HepG2 (cell line): ENCODE measurements around the gene VCL. TPM values are rescaled to one million over a fixed set of nuclear protein-coding genes. Genes with fewer than 3 reads are reported as not detected.

Experiments used
- ATAC-seq: fragments of 200-7000 bp; cut with Tn5 transposase; 3 replicates; pipeline ENCODE4 v1.9.1; 2020; ENCODE audit warnings: mild to moderate bottlenecking, moderate library complexity
- BruUV-seq: library from RNA; stranded (reverse); fragments of 400-500 nt; replicated peaks from 2 replicates; lab custom pipeline; 2021; lab: Mats Ljungman, UMichigan
- CTCF ChIA-PET: fragments of 300-600 bp; formaldehyde crosslinking; extraction: SDS; loops from one replicate; lab custom pipeline; 2021; ENCODE audit warnings: low total read pairs, inconsistent platforms, low intra/inter-chr PET ratio; lab: Yijun Ruan, JAX
- POLR2A ChIA-PET: fragments of 350-600 bp; sonication (Branson Sonifier 250); formaldehyde crosslinking; loops from one replicate; lab custom pipeline; 2020; ENCODE audit warnings: antibody characterized with exemption, inconsistent platforms; lab: Yijun Ruan, JAX
- DNase-seq: peaks from one replicate; pipeline ENCODE4 v3.0.0-alpha.2; 2015; ENCODE audit warnings: low spot score
- FAIRE-seq: peaks from 3 replicates; lab custom pipeline; 2011; peaks lifted over from hg19 to GRCh38; lab: Jason Lieb, UNC
- H2AFZ ChIP-seq: one replicate; pipeline ENCODE4 v1.6.1; 2011; ENCODE audit warnings: low read length, inconsistent platforms
- H3K27ac ChIP-seq: fragments of 300-600 bp; 3 replicates; pipeline ENCODE4 v1.8.0; 2011; ENCODE audit warnings: mixed run types, mild to moderate bottlenecking, mixed read lengths, low read length, inconsistent platforms; ENCODE audit not compliant: insufficient read depth; ENCODE audit errors: extremely low read length
- H3K27me3 ChIP-seq, 2 experiments: fragments of 200-600 bp in 1 of 2; 2 replicates in 1 of 2; 3 replicates in 1 of 2; pipeline versions ENCODE4 v1.6.0 to v1.8.0; 2011; ENCODE audit warnings: low read length in 2 of 2, mild to moderate bottlenecking in 2 of 2, moderate library complexity in 2 of 2, inconsistent platforms in 1 of 2; ENCODE audit not compliant: insufficient read depth in 2 of 2, control insufficient read depth in 1 of 2
- H3K36me3 ChIP-seq, 2 experiments: fragments of 200-600 bp in 1 of 2; replicated peaks in 1 of 2; 2 replicates in 1 of 2; 3 replicates in 1 of 2; pipeline versions ENCODE4 v1.5.1 to v1.8.0; 2011; ENCODE audit warnings: low read length in 2 of 2, inconsistent platforms in 1 of 2; ENCODE audit not compliant: insufficient read depth in 2 of 2, control insufficient read depth in 1 of 2
- H3K4me1 ChIP-seq: 2 replicates; pipeline ENCODE4 v1.5.1; 2012; ENCODE audit warnings: low read length, inconsistent platforms; ENCODE audit not compliant: insufficient read depth
- H3K4me2 ChIP-seq: 2 replicates; pipeline ENCODE4 v1.6.0; 2011; ENCODE audit warnings: low read depth, low read length, inconsistent platforms
- H3K4me3 ChIP-seq, 3 experiments: fragments of 200-600 bp in 1 of 3; sonication (generic), shearing (Covaris generic) in 1 of 3; replicated peaks in 1 of 3; 2 replicates each; pipeline ENCODE4 v1.5.1; 2011 to 2016; ENCODE audit warnings: low read length in 3 of 3, inconsistent platforms in 2 of 3, low read depth in 2 of 3, mild to moderate bottlenecking in 2 of 3, control low read depth in 1 of 3, mixed read lengths in 1 of 3; ENCODE audit not compliant: insufficient read depth in 1 of 3
- H3K79me2 ChIP-seq: one replicate; pipeline ENCODE4 v1.6.1; 2011; ENCODE audit warnings: low read length, inconsistent platforms; ENCODE audit not compliant: insufficient read depth
- H3K9ac ChIP-seq: 2 replicates; pipeline ENCODE4 v1.6.0; 2011; ENCODE audit warnings: mild to moderate bottlenecking, low read depth, low read length, inconsistent platforms; ENCODE audit not compliant: insufficient read depth
- H3K9me3 ChIP-seq: 2 replicates; pipeline ENCODE4 v1.5.1; 2012; ENCODE audit warnings: mild to moderate bottlenecking, low read length
- H4K20me1 ChIP-seq: 2 replicates; pipeline ENCODE4 v1.6.0; 2011; ENCODE audit warnings: inconsistent platforms, mild to moderate bottlenecking, low read length, moderate library complexity; ENCODE audit not compliant: insufficient read depth
- ARNT2 ChIP-seq: sonication (generic); formaldehyde crosslinking; IDR thresholded peaks from 2 replicates; pipeline ENCODE4 v1.8.0; 2022; ENCODE audit warnings: mild to moderate bottlenecking, low read depth, missing genetic modification reagents, moderate library complexity
- CENPT ChIP-seq: sonication (generic); formaldehyde crosslinking; IDR thresholded peaks from 2 replicates; pipeline ENCODE4 v1.8.0; 2022; ENCODE audit warnings: low read depth, mild to moderate bottlenecking, moderate library complexity, missing genetic modification reagents
- GFI1 ChIP-seq: sonication (generic); formaldehyde crosslinking; IDR thresholded peaks from 2 replicates; pipeline ENCODE4 v1.5.0; 2020; ENCODE audit warnings: missing genetic modification reagents, mild to moderate bottlenecking, borderline replicate concordance
- GLMP ChIP-seq: sonication (generic); formaldehyde crosslinking; IDR thresholded peaks from 2 replicates; pipeline ENCODE4 v1.9.0; 2021; ENCODE audit warnings: missing genetic modification reagents, mild to moderate bottlenecking, borderline replicate concordance
- HNRNPLL ChIP-seq: fragments of 200-400 bp; formaldehyde crosslinking; IDR thresholded peaks from 2 replicates; pipeline ENCODE4 v1.6.1; 2017; ENCODE audit warnings: mild to moderate bottlenecking, low read depth, low read length; ENCODE audit not compliant: poor library complexity, severe bottlenecking
- HNRNPUL1 ChIP-seq: fragments of 200-400 bp; formaldehyde crosslinking; IDR thresholded peaks from 2 replicates; pipeline ENCODE4 v1.6.1; 2017; ENCODE audit warnings: low read depth, mild to moderate bottlenecking, low read length, moderate library complexity
- MBD4 ChIP-seq: IDR thresholded peaks from 2 replicates; pipeline ENCODE4 v1.6.1; 2012; ENCODE audit warnings: low read length, inconsistent platforms, borderline replicate concordance
- SETDB1 ChIP-seq: sonication (generic); formaldehyde crosslinking; IDR thresholded peaks from 2 replicates; pipeline ENCODE4 v1.5.1; 2020; ENCODE audit warnings: missing genetic modification reagents, mild to moderate bottlenecking, borderline replicate concordance
- SMAD1 ChIP-seq: sonication (generic); formaldehyde crosslinking; IDR thresholded peaks from 2 replicates; pipeline ENCODE4 v1.4.0; 2020; ENCODE audit warnings: missing genetic modification reagents, low read depth, mild to moderate bottlenecking, borderline replicate concordance
- SNAPC5 ChIP-seq: sonication (generic); formaldehyde crosslinking; IDR thresholded peaks from 2 replicates; pipeline ENCODE4 v1.8.1; 2023; ENCODE audit warnings: mild to moderate bottlenecking, missing genetic modification reagents, borderline replicate concordance
- TFDP2 ChIP-seq: sonication (generic); formaldehyde crosslinking; IDR thresholded peaks from 2 replicates; pipeline ENCODE4 v1.4.0; 2020; ENCODE audit warnings: missing genetic modification reagents
- U2AF1 ChIP-seq: fragments of 200-400 bp; formaldehyde crosslinking; optimal IDR thresholded peaks from 2 replicates; pipeline ENCODE3; 2017; ENCODE audit warnings: mild to moderate bottlenecking, low read depth, low read length
- ZNF337 ChIP-seq: sonication (generic); formaldehyde crosslinking; IDR thresholded peaks from 2 replicates; pipeline ENCODE4 v1.5.1; 2020; ENCODE audit warnings: missing genetic modification reagents, low read depth, mild to moderate bottlenecking, borderline replicate concordance
- ZNF354B ChIP-seq: sonication (generic); formaldehyde crosslinking; IDR thresholded peaks from 2 replicates; pipeline ENCODE4 v1.8.0; 2022; ENCODE audit warnings: mild to moderate bottlenecking, missing genetic modification reagents
- ZNF556 ChIP-seq: sonication (generic); formaldehyde crosslinking; IDR thresholded peaks from 2 replicates; pipeline ENCODE4 v1.4.0; 2020; ENCODE audit warnings: mild to moderate bottlenecking, missing genetic modification reagents, borderline replicate concordance
- ZNF615 ChIP-seq: sonication (generic); formaldehyde crosslinking; IDR thresholded peaks from 2 replicates; pipeline ENCODE4 v1.5.0; 2020; ENCODE audit warnings: mild to moderate bottlenecking, missing genetic modification reagents, borderline replicate concordance
- WGBS: methylation state at CpG from one replicate; pipeline ENCODE4 v1.1.6; 2017; ENCODE audit warnings: low lambda C conversion rate; 5-methylcytosine and 5-hydroxymethylcytosine counted together
- in situ Hi-C: cut with HindIII; loops from 2 replicates; pipeline ENCODE4 v1.10.0; 2017; ENCODE audit warnings: low pct_unique_long_range_greater_than_20kb; ENCODE audit not compliant: extremely low pct_ligation_motif_present
- intact Hi-C: fragments of 100-400 bp; cut with micrococcal nuclease; formaldehyde crosslinking; loops from one replicate; pipeline ENCODE4 v1.10.0; 2022; ENCODE audit not compliant: unreplicated experiment
- polyA plus RNA-seq, 8 experiments: library from polyadenylated mRNA; depleted of rRNA in 3 of 8; stranded (reverse) in 7 of 8; unstranded in 1 of 8; fragments of >200 nt; fragmentation: Illumina TruSeq in 4 of 8; extraction: Trizol in 4 of 8; gene quantifications; 2 replicates each; pipeline versions ENCODE4 v1.2.1 to v1.2.3, GENCODE V29; 2011 to 2016; ENCODE audit warnings: low read depth in 4 of 8, missing spikeins in 1 of 8, mixed read lengths in 1 of 8; ENCODE audit not compliant: insufficient read depth in 1 of 8
- total RNA-seq, 5 experiments: library from RNA; depleted of rRNA; stranded (reverse); fragments of >200 nt; fragmentation: Illumina TruSeq; extraction: Trizol; gene quantifications; 2 replicates each; pipeline ENCODE4 v1.2.3, GENCODE V29; 2016; ENCODE audit warnings: low read depth in 1 of 5

The VCL gene
- total and polyA plus RNA-seq, 2 of the 13 experiments (the other 11 are each of a cell fraction or from before 2014, with no cell fraction given) = 17.3 to 26.9 TPM

- CTCF ChIA-PET = no interaction called here
- no peak overlapping the region for H3K4me3 ChIP-seq
- no peak overlapping the region for H3K9ac ChIP-seq
- POLR2A ChIA-PET = no interaction called here
- no peak for FAIRE-seq
- H3K9me3 ChIP-seq = no peaks in the 10 kb centered on the region
- no peaks in the 10 kb centered on the region for H4K20me1 ChIP-seq
- TF ChIP-seq MBD4 (no peak), SNAPC5 (no peak), HNRNPLL (no peak), HNRNPUL1 (no peak), ZNF354B (CRISPR knock-in tag) (no peak), ARNT2 (CRISPR knock-in tag) (no peak)
- H3K4me1 ChIP-seq = 0 out of 2 replicates have a peak, but pooled peaks cover 6% of the 10 kb centered on the region
- no peak overlapping the region for H3K27ac ChIP-seq
- 48% methylated on average over 1 of the region's 1 CpG for WGBS
- no peaks in the 10 kb centered on the region for H3K36me3 ChIP-seq
- H3K79me2 ChIP-seq = no peaks in the 10 kb centered on the region
- no peak for DNase-seq
- BruUV-seq = no TSS peak
- ATAC-seq = no peak
- intact Hi-C loops = no loop called here
- no peaks in the 10 kb centered on the region for H3K27me3 ChIP-seq
- in situ Hi-C loops = no loop called here
- no peak overlapping the region for H3K4me2 ChIP-seq
- H2AFZ ChIP-seq = no peak overlapping the region
Observed at GRCh38 chr10:74035303-74035702, 37.4 kb downstream of the VCL start.

- H3K9ac ChIP-seq = no peak overlapping the region
- intact Hi-C loops (no loop called here), in situ Hi-C loops (no loop called here)
- FAIRE-seq (no peak), ATAC-seq (no peak), DNase-seq (no peak)
- BruUV-seq = no TSS peak
- no peak for TF ChIP-seq CENPT (CRISPR knock-in tag)
- no peak for TF ChIP-seq GLMP
- TF ChIP-seq SMAD1 = no peak
- TF ChIP-seq TFDP2 = no peak
- TF ChIP-seq ZNF615 (CRISPR knock-in tag) = no peak
- no peak for TF ChIP-seq ZNF337
- no peak for TF ChIP-seq SETDB1 (CRISPR knock-in tag)
- no peak for TF ChIP-seq U2AF1
- TF ChIP-seq GFI1 (CRISPR knock-in tag) = no peak
- TF ChIP-seq ZNF556 = no peak
- H3K4me2 ChIP-seq = no peak overlapping the region
- no peaks in the 10 kb centered on the region for H3K79me2 ChIP-seq
- H3K36me3 ChIP-seq = no peaks in the 10 kb centered on the region
- no peak overlapping the region for H3K27ac ChIP-seq
- H3K4me1 ChIP-seq = 0 out of 2 replicates have a peak, but pooled peaks cover 6% of the 10 kb centered on the region
- CTCF ChIA-PET = no interaction called here
- H3K9me3 ChIP-seq = no peaks in the 10 kb centered on the region
- H2AFZ ChIP-seq = no peak overlapping the region
- POLR2A ChIA-PET = no interaction called here
- no peaks in the 10 kb centered on the region for H4K20me1 ChIP-seq
- no peak overlapping the region for H3K4me3 ChIP-seq
- WGBS = 94% methylated on average over 4 of the region's 4 CpGs
- H3K27me3 ChIP-seq = no peaks in the 10 kb centered on the region
Observed at GRCh38 chr10:74036474-74036873, 38.6 kb downstream of the VCL start.
